ENCODE results near the gene OVAAL. TPM values are rescaled to one million over a fixed set of nuclear protein-coding genes. Genes with fewer than 3 reads are reported as not detected.

OVAAL gene
- polyA plus RNA-seq, 1 donor: 0.09 TPM

- no peak for DNase-seq (ENCODE audit: low read depth)
Observed at GRCh38 chr1:180571060-180571831, 12.5 kb downstream of the OVAAL start.

- DNase-seq (ENCODE audit: low read depth): no peak
Observed at GRCh38 chr1:180571832-180572636, 13.3 kb downstream of the OVAAL start.

- DNase-seq (ENCODE audit: low read depth): no peak
Observed at GRCh38 chr1:180572760-180573159, 14.0 kb downstream of the OVAAL start.

GRCh38 chr1:180574031-180574713, 15.4 kb downstream of the OVAAL start:
- no peak for DNase-seq (ENCODE audit: low read depth)

DNA sequence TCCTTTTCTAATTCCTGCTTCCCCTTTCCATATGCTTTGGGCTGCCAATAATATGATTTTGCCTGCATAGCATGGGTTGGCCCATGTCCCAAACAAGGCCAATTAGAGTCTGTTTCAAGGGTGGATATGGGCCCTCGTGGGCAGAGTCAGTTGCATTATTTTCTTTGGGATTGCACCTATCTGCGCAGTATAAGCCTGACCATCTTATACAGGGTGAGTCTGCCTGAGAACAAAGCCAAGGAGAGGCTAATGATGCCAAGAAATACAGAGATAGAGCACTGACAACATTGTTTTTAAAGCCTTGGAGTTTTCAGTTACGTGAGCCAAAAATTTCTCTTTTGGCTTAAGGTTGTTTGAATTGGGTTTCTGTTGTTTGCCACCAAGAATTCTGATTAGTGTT, 18.6 kb downstream of the OVAAL start:
- no peak for DNase-seq (ENCODE audit: low read depth)

- no peak for DNase-seq (ENCODE audit: low read depth)
Observed at GRCh38 chr1:180579961-180580611, 21.3 kb downstream of the OVAAL start.

GRCh38 chr1:180581635-180582039, 22.9 kb downstream of the OVAAL start:
- DNase-seq (ENCODE audit: low read depth): no peak

DNA sequence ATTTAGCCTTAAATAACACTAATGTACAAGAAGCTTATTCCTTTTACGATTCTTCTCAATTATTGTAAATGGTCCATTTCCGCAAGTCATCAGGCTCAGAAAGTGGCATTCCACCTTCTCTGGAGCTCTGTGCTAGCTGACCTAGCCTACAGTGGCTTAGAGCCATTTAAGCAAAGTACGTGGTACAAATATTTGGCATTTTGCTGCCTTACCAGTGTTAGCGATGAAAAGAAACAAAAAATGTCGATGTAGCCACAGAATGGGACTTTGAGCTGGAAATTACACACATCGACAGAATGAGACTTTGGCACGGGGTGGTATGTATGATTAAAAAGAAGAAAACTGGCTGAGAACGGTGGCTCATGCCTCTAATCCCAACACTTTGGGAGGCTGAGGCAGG, 26.1 kb downstream of the OVAAL start:
- no peak for DNase-seq (ENCODE audit: low read depth)

DNA sequence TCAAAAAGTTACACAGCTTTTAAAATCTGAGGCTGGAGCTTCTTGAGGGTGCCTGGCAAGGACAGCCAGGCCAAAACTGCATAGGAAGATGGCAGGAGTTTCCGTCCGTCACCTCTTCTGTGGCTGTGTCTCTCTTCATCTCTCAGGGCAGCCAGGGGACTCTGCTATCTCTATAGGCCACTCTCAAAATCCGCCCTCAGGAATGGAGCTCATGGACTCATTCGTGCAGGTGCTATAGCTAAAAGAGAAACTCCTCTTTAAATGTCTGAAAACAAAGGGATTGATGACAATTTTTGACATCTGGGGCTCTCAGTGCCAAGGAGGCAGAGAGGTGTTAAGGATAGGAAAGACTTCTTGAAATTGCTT, 27.2 kb downstream of the OVAAL start:
- DNase-seq (ENCODE audit: low read depth): no peak

- DNase-seq (ENCODE audit: low read depth): no peak
Observed at GRCh38 chr1:180586671-180587155, 27.9 kb downstream of the OVAAL start.

- no peak for DNase-seq (ENCODE audit: low read depth)
Observed at GRCh38 chr1:180588121-180588520, 29.4 kb downstream of the OVAAL start.

DNA sequence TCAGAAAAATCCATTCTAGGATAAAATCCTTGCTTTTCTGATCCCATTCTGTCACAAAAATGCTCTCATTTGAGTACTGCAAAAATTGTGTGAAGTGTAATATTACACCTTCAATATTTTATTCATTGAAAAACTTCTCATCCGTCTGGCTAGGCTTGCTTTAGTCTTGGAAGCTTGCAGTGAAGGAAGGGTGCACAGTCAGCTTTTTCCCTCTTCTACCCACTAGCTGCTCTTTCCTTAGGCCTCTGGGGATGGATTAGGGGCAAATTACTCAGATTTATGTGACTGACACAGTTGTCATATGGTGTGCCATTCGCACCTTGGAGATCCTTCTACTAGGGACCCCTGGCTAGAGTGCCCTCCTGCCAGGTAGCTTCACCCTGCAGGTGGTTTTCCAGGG, 32.1 kb downstream of the OVAAL start:
- no peak for DNase-seq (ENCODE audit: low read depth)

- DNase-seq (ENCODE audit: low read depth): no peak
Observed at GRCh38 chr1:180593382-180593781, 34.6 kb downstream of the OVAAL start.

DNA sequence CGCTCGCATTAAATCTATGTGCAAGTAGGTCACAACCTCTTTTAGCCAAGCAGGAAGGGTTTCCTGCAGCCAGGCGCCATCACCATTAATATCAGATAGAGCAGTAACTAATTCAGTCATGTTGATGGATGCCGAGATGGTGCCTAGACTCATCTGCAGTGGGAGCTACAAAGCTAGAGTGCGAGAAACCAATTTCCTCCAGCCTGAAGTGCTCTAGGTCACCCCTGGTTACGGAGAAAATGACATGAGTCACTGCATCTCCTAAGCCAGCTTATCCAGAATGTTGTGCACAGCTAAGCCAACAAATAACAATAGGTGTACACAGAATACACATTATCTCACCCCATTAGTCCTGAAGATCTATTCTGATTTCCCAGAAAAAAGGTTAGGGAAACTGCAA, 36.0 kb downstream of the OVAAL start:
- DNase-seq (ENCODE audit: low read depth): no peak

DNA sequence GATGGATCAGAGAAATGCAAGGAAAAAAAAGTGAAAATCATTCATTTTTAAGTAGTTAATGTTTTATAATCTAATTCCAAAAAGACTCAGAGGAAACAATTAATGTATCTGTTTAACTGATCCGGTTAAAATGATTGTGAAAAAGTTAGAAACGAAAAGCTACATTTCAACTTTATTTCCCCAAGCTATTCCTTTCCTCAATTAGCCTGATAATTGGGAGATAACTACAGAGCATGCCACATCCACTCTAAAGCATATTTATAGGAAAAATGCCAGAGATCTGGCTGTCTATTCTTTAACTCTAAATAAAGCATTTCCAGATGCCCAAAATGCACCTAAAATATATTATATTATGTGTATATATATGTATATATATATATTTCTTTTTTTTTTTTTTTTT, 37.2 kb downstream of the OVAAL start:
- no peak for DNase-seq (ENCODE audit: low read depth)

- no peak for DNase-seq (ENCODE audit: low read depth)
Observed at GRCh38 chr1:180597520-180597919, 38.8 kb downstream of the OVAAL start.

DNA sequence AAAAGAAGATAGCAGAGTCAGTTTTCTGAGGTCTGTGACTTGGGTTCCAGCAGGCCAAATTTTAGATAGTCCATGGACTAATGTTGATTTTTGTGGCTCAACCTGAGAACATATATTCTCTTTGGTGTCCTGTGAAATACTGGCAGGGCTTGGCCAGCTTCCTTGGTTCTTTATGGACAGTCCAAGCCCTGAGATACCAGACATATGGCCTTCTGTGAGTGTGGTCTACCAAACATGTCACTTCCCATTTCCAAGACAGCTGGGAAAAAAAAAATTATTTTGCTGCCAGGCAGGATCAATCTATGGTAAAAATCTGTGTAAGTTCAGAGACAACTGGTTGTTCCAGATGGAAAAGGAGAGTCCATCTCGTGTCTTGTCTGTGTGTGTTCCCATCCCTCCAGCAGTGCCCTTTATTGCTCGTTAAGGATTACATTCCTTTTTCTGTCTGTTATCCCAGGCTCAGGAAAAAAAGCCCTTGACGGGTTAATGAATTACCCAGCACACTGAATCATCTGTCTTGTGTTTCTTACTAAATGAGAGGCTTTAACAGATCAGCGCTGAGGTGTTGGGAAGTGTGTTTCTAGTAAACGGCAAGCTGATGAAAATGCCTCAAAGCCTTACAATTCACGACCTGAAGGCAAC, 39.7 kb downstream of the OVAAL start:
- DNase-seq (ENCODE audit: low read depth): no peak

GRCh38 chr1:180600343-180600742, 41.6 kb downstream of the OVAAL start:
- DNase-seq (ENCODE audit: low read depth): no peak

DNA sequence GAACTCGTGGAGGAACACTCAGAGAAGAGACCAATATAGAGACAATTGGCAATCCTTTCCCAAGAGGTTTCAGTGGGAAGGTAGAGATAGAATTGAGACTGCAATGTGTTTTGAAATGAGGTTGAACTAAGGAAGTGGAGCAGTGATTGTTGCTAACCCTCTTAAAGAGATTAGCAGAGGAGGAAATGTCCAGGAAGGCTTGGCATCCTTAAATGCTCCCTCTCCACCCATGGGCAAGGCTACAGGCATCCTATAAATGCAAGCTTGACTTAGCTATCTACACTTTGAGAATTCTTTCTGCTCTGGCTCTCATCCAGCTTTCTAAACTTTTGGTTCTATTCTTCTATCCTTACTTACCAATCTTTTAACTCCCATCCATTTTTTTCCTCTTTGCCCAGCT, 42.7 kb downstream of the OVAAL start:
- DNase-seq (ENCODE audit: low read depth): no peak

DNA sequence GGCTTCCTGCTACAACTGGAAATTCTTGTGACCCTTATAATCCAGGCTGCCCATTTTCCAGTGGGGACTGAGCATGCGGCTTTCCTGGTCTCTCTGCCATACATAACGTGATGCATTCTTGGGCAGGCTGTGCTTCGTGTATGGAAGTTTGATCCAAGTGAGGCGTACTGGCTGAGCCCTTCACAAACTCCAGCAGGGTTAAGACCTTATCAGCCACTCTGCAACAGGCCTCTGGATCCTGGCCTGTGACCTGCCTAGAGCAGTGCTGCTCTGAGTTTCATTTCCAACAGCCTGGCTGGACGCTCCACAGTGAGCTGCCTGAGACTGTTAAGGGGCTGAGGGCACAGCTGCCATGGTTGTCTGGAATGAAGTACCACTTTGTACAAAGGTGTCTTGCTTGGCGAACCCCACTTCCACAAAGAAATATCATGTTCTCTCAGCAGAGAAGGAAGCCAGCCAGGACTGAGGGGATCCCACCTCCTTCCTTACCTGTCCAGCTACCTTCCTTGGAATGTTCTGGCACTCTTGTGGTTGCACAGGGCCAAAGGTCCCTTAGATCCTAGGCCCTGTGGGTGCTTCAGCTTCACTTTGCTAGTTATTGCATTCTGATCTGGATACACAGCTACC, 44.6 kb downstream of the OVAAL start:
- DNase-seq (ENCODE audit: low read depth): no peak

DNA sequence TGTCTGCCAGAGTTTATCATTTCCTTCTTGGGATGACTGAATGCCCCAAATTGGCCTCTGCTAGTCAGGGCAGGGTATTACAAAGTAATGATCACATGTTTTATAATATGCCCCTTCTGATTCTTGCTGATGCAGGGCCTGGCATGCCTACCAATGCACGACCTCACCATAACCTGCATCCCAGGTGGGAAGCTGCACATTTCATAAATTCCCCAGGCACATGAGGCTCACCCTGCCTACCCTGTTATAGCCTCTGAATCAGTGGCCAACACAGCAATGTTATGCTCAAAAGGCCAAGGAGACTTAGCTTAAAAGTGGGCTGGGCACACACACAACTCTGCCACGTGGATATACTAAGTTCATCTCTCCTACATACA, 45.1 kb downstream of the OVAAL start:
- DNase-seq (ENCODE audit: low read depth): no peak
